MM.1S (cell line): ENCODE results near the gene ASCL2.

Source experiments
- DNase-seq: peaks from one replicate; pipeline ENCODE4 v3.0.0-alpha.2; 2015
- H2AFZ ChIP-seq: fragments of 300-600 bp; sonication (generic); 2 replicates; pipeline ENCODE4 v1.6.0; 2016; ENCODE audit warnings: antibody characterized with exemption, low read length
- H3F3A ChIP-seq: fragments of 300-600 bp; sonication (generic); 2 replicates; pipeline ENCODE4 v1.6.1; 2016; ENCODE audit warnings: mild to moderate bottlenecking, antibody characterized with exemption, low read length, moderate library complexity, mixed read lengths; ENCODE audit not compliant: insufficient read depth
- H3K27ac ChIP-seq: fragments of 300-600 bp; sonication (generic); 2 replicates; pipeline ENCODE4 v1.5.1; 2016; ENCODE audit warnings: mild to moderate bottlenecking, low read length
- H3K27me3 ChIP-seq: fragments of 300-600 bp; sonication (generic); replicated peaks from 2 replicates; pipeline ENCODE4 v1.6.0; 2016; ENCODE audit warnings: low read length; ENCODE audit not compliant: insufficient read depth
- H3K36me3 ChIP-seq: fragments of 300-600 bp; sonication (generic); replicated peaks from 2 replicates; pipeline ENCODE4 v1.6.1; 2016; ENCODE audit warnings: mild to moderate bottlenecking, low read length, mixed read lengths; ENCODE audit not compliant: insufficient read depth
- H3K4me1 ChIP-seq: fragments of 300-600 bp; sonication (generic); 2 replicates; pipeline ENCODE4 v1.6.1; 2016; ENCODE audit warnings: low read length, mixed read lengths
- H3K4me2 ChIP-seq: fragments of 300-600 bp; sonication (generic); 2 replicates; pipeline ENCODE4 v1.6.0; 2016; ENCODE audit warnings: low read depth, low read length
- H3K4me3 ChIP-seq: fragments of 300-600 bp; sonication (generic); 2 replicates; pipeline ENCODE4 v1.5.1; 2016; ENCODE audit warnings: low read length, mixed read lengths
- H3K79me2 ChIP-seq: fragments of 300-600 bp; sonication (generic); 2 replicates; pipeline ENCODE4 v1.6.1; 2016; ENCODE audit warnings: mixed run types, low read length, mixed read lengths
- H3K9ac ChIP-seq: fragments of 300-600 bp; sonication (generic); 2 replicates; pipeline ENCODE4 v1.6.1; 2016; ENCODE audit warnings: low read length, mixed read lengths
- H3K9me2 ChIP-seq: fragments of 300-600 bp; sonication (generic); replicated peaks from 2 replicates; pipeline ENCODE4 v1.6.1; 2016; ENCODE audit warnings: mild to moderate bottlenecking, low read length, mixed read lengths; ENCODE audit not compliant: insufficient read depth
- H3K9me3 ChIP-seq: fragments of 300-600 bp; sonication (generic); replicated peaks from 2 replicates; pipeline ENCODE4 v1.6.1; 2016; ENCODE audit warnings: mild to moderate bottlenecking, low read length, mixed read lengths; ENCODE audit not compliant: insufficient read depth
- H4K20me1 ChIP-seq: fragments of 300-600 bp; sonication (generic); 2 replicates; pipeline ENCODE4 v1.6.1; 2016; ENCODE audit warnings: mild to moderate bottlenecking, low read length, moderate library complexity, mixed read lengths; ENCODE audit not compliant: insufficient read depth
- CTCF ChIP-seq: fragments of 300-600 bp; sonication (generic); IDR thresholded peaks from 2 replicates; pipeline ENCODE4 v1.5.1; 2016; ENCODE audit warnings: antibody characterized with exemption, low read length, mixed read lengths
- EZH2 ChIP-seq: fragments of 300-600 bp; sonication (generic); optimal IDR thresholded peaks from 2 replicates; pipeline ENCODE3; 2017; ENCODE audit warnings: low read depth, mild to moderate bottlenecking, antibody characterized with exemption, low read length, mixed read lengths
- EZH2phosphoT487 ChIP-seq: fragments of 300-600 bp; sonication (generic); IDR thresholded peaks from 2 replicates; pipeline ENCODE4 v1.6.1; 2018; ENCODE audit warnings: antibody characterized with exemption, low read length

The ASCL2 gene

DNA sequence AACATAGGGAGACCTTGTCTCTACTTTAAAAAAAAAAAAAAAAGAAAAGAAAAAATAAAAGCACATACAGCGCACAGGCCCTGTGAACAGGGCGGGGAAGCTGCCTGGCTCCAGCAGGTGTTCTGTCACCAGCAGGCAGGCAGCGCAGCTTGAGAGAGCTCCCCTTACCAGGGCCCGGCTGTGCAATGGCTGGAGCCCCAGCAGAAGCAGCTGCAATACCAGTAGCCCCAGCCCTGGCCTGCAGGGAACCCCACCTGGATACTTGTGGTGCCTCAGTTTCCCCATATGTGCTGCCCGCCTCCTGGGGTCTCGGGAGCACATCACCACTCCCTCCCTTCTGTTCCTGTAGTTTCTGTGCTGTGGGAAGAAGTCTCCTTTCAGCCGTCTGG lies 43.7 kb upstream of the ASCL2 start:
- Histone ChIP-seq H3K27me3 (peaks cover 93% of the 10 kb centered on the region), H3K79me2 (no peaks in the 10 kb centered on the region), H3K4me2 (no peak overlapping the region), H3K4me3 (no peak overlapping the region), H3F3A (no peaks in the 10 kb centered on the region), H3K4me1 (no peaks in the 10 kb centered on the region), H3K9ac (no peak overlapping the region), H3K9me2 (no peaks in the 10 kb centered on the region), H4K20me1 (no peaks in the 10 kb centered on the region), H3K9me3 (no peaks in the 10 kb centered on the region), H3K36me3 (no peaks in the 10 kb centered on the region), H3K27ac (no peak overlapping the region), H2AFZ (no peak overlapping the region)
- no peak for DNase-seq
- TF ChIP-seq CTCF, result no peak
- no peak for TF ChIP-seq EZH2
- no peak for TF ChIP-seq EZH2phosphoT487

DNA sequence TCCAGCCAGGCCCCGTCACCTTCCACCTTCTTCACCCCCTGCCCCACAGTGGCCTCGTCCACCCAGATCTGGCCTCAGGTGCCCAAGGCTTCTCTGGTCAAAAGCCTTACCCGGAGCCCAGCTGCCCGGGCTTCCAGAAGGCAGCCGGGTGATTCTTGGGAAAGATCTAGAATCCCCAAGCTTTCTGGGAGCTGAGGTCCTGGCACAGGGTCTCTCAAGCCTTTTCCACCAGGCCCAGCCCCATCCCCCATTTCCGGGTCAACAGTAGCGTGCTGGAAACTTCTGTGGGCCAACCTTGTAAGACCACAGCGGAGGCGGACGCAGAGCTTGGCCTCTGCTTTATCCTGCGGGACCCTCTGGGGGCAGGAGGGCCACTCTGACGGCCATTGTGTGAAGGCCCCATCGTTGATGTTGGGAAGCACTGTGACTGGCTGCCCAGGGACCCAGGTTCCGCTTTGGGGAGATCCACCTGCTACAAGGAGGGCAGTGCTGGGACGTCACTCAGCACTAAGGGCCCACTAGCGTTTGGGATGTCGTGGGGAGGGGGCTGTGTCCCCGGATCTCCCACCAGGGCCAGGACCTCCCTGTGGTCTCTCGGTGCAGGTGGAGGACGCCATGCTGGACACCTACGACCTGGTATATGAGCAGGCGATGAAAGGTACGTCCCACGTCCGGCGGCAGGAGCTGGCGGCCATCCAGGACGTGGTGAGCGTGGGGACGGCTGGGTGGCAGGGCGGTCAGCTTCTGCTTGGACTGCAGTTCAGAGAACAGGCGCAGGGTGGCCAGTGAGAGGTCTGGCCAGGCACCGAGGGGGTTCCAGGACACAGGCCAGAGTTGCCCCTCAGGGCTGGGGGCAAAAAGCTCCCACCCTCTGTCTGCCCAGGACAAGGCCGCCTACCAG lies 42.9 kb upstream of the ASCL2 start:
- no peaks in the 10 kb centered on the region for H3K9me3 ChIP-seq
- H3K4me3 ChIP-seq, result no peak overlapping the region
- no peaks in the 10 kb centered on the region for H4K20me1 ChIP-seq
- H3K4me1 ChIP-seq, result no peaks in the 10 kb centered on the region
- no peak overlapping the region for H3K4me2 ChIP-seq
- H3K27me3 ChIP-seq, result peaks cover 91% of the 10 kb centered on the region
- H3K9ac ChIP-seq, result no peak overlapping the region
- H2AFZ ChIP-seq, result no peak overlapping the region
- TF ChIP-seq CTCF (no peak), EZH2phosphoT487 (no peak), EZH2 (no peak)
- no peak overlapping the region for H3K27ac ChIP-seq
- H3K36me3 ChIP-seq, result no peaks in the 10 kb centered on the region
- H3K79me2 ChIP-seq, result no peaks in the 10 kb centered on the region
- H3K9me2 ChIP-seq, result no peaks in the 10 kb centered on the region
- no peaks in the 10 kb centered on the region for H3F3A ChIP-seq
- no peak for DNase-seq

GRCh38 chr11:2312232-2313042 lies 42.0 kb upstream of the ASCL2 start:
- H4K20me1 ChIP-seq, result no peaks in the 10 kb centered on the region
- no peaks in the 10 kb centered on the region for H3F3A ChIP-seq
- no peaks in the 10 kb centered on the region for H3K79me2 ChIP-seq
- no peak overlapping the region for H3K9ac ChIP-seq
- H3K9me3 ChIP-seq, result no peaks in the 10 kb centered on the region
- H3K4me3 ChIP-seq, result no peak overlapping the region
- no peak for DNase-seq
- H3K4me1 ChIP-seq, result no peaks in the 10 kb centered on the region
- no peak overlapping the region for H2AFZ ChIP-seq
- H3K4me2 ChIP-seq, result no peak overlapping the region
- no peak for TF ChIP-seq EZH2phosphoT487
- no peak for TF ChIP-seq CTCF
- TF ChIP-seq EZH2, result no peak
- no peaks in the 10 kb centered on the region for H3K36me3 ChIP-seq
- peaks cover 89% of the 10 kb centered on the region for H3K27me3 ChIP-seq
- no peak overlapping the region for H3K27ac ChIP-seq
- no peaks in the 10 kb centered on the region for H3K9me2 ChIP-seq
